Liver (tissue), 3 donors: Measurements from ENCODE around the gene TEP1.

Experiments used
- JUND ChIP-seq, 2 donors: IDR thresholded peaks; 2 replicates each; pipeline ENCODE4 v1.6.1; 2016; ENCODE audit warnings: antibody characterized with exemption in 2 of 2
- RAD21 ChIP-seq, 2 donors: IDR thresholded peaks; 2 replicates each; pipeline ENCODE4 v1.6.1; 2016; ENCODE audit warnings: antibody characterized with exemption in 2 of 2, mild to moderate bottlenecking in 2 of 2
- TF ChIP-seq, protein P1 (sequence below): fragments of 150-350 bp; IDR thresholded peaks from 2 replicates; pipeline ENCODE4 v1.5.1; 2017; ENCODE audit warnings: improper control_type of control experiment, low read depth, low read length; ENCODE audit not compliant: missing input control
- TF ChIP-seq, protein P2 (sequence below): IDR thresholded peaks from 2 replicates; pipeline ENCODE4 v1.6.1; 2016; ENCODE audit warnings: antibody characterized with exemption
- donor health status: healthy.
- donor health status: healthy.

DNA sequence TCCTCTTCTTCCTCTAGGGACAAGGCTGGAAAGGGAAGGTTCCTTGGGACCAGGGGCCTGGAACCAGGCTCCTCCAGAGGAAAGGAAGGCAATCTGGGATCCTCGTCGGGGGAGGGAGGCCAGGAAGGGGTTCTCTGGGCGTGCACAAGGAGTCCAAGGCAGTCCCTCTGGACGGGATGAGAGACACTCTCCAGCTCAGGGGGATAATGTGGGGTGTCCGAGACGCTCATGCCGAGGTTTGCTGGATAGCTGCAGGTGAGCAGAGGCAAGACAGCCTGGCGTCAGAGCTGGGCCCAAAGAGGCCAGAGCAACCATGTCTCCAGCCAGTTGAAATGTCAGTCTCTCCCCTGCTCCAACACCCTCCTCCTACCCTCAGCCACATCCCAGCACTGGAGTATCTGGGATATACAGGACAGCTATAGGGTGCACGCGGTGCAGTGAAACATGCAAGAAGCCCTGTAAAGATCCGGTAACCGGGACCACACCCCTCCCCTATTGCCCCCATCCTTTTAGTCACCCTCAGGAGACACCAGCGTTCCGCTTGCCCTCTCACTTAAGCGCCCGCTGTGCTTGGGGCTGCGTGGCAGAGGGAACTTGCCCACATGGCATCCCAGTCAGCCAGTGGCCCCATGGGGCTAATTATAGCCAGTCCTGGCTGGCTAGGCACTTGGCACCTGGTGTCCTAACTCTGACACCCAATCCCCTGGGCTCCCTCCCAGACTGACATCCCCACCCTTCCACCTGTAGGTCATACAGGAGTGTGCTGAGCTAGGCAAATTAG, 22.5 kb upstream of the TEP1 start, which contains the start of gene KLHL33:
- TF ChIP-seq, protein P1, sequence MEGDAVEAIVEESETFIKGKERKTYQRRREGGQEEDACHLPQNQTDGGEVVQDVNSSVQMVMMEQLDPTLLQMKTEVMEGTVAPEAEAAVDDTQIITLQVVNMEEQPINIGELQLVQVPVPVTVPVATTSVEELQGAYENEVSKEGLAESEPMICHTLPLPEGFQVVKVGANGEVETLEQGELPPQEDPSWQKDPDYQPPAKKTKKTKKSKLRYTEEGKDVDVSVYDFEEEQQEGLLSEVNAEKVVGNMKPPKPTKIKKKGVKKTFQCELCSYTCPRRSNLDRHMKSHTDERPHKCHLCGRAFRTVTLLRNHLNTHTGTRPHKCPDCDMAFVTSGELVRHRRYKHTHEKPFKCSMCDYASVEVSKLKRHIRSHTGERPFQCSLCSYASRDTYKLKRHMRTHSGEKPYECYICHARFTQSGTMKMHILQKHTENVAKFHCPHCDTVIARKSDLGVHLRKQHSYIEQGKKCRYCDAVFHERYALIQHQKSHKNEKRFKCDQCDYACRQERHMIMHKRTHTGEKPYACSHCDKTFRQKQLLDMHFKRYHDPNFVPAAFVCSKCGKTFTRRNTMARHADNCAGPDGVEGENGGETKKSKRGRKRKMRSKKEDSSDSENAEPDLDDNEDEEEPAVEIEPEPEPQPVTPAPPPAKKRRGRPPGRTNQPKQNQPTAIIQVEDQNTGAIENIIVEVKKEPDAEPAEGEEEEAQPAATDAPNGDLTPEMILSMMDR = no peak
- no peak for TF ChIP-seq JUND (IDR thresholded peaks at IDR 0.05)
- no peak for TF ChIP-seq RAD21 (IDR thresholded peaks at IDR 0.05)
- TF ChIP-seq, protein P2, sequence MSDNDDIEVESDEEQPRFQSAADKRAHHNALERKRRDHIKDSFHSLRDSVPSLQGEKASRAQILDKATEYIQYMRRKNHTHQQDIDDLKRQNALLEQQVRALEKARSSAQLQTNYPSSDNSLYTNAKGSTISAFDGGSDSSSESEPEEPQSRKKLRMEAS = no peak
